Cortex of kidney (tissue), 1 donor: ENCODE data around the gene CBFA2T3.

Experiments
- DNase-seq: peaks from one replicate; lab custom pipeline; 2025; lab: John Stamatoyannopoulos, UW

CBFA2T3 gene

DNA sequence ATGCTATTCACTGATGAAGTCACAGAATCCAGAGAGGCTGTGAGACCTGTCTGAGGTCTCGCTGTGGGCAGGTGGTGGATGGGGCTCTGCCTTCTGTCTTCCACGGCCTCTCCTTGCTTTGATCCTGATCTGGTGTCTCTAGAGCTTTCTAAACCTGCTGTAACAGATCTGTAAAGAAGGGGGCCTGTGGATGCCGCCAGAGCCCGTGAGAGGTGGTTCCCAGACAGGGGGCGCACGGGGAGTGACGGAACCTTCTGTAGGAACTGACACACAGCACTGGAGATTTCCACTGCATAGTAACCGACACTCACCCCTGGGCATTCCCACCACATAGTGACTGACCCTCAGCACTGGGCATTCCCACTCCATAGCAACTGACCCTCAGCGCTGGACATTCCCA lies 16.0 kb downstream of the CBFA2T3 start:
- DNase-seq: no peak

GRCh38 chr16:88960516-88960915 lies 16.5 kb downstream of the CBFA2T3 start:
- DNase-seq: no peak

DNA sequence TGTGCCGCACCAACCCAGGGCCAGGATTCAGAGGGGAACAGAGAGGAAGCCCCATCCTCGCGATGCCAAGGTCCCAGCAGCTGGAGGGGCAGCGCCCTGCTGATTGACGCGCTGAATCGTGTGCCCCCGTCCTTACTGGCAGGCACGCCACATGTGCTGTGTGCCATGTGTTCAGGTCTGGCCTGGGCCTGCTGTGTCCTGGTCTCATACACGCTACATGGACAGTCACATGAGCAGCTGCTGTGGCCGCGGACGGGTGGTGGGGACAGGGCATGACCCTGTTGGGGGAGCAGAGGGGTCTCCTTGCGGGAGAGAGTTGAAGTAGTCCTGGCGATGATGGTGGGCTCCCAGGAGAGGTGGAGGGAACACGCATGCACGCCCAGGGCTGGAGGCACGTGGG lies 18.0 kb downstream of the CBFA2T3 start:
- DNase-seq: no peak

DNA sequence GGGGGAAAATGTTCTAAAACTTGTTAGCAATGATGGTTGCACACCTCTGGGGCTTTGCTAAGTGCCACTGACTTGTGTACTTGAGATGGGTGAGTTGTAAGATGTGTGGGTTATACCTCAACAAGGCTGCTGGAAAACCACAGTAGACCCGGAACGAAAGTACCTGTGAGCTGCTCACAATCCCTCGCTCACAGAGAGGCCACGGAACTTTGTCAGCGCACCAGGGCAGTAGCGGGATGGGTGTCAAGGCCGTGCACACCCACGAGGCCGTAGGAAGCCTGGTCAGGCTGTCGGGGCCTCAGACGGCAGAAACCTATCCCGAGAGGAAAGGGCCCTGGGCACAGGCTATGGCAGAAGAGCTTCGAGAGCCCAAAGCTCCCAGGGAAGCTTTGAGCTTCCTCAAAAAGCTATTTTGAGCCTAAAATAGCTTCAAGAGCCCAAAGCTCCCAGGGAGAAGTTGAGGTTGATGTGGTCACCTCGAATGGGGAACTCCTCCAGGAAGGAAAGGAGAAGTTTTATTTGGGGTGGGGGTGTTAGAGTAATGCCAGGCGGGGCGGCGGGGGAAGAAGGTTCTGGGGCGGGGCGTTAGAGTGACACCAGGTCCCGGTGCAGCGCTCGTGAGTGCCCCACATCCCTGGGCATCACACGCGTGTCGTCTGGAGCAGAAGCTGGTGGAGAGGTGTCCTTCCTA lies 19.0 kb downstream of the CBFA2T3 start:
- no peak for DNase-seq

DNA sequence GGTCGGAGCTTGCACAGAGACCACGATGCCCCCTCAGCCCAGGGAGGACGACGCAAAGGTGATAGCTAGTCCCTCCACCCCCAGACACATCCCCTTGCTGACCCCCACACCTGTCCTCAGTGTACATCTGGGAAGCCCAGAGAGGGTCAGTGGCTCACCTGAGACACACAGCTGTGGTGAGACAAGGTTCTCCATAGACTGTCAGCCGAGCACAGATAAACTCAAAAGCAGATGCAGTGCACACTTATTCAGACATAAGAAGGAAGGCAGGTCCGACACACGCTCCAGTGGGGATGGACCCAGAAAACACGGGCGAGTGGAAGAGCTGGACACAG lies 19.6 kb downstream of the CBFA2T3 start:
- no peak for DNase-seq

GRCh38 chr16:88956546-88957432 lies 20.2 kb downstream of the CBFA2T3 start:
- no peak for DNase-seq

- no peak for DNase-seq
Measured at GRCh38 chr16:88955906-88956305, 21.1 kb downstream of the CBFA2T3 start.

DNA sequence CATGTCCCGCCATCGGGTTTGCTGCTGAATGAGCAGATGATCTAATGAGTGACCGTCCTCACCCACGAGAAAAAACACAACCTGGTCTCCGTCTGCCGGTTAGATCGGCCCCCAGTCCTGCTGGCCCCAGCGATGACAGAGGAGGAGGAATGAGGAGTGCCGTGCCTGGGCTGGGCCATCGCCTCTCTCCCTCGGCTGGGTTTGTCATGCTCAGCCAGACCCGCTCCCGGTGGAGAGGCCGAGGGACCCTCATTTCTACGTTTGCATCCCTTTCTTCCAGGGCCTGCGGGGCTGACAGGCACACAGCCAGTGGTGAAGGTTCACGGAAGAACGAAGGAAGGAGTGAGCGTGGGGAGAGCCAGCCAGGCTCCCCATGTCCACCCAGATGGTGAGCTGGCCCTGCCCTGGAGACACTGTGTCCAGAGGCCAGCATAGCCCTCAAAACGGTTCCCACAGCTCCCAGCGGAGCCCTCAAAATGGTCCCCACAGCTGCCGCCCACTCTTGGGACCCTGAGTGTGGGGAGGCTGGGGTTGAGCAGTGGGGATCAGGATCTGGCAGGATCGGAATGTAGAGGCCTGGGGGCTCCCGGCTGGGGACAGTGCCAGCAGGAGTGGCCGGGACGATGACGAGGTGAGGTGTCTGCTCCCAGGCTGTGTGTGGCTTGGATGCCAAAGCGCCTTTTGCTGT lies 23.9 kb downstream of the CBFA2T3 start:
- DNase-seq: no peak

DNA sequence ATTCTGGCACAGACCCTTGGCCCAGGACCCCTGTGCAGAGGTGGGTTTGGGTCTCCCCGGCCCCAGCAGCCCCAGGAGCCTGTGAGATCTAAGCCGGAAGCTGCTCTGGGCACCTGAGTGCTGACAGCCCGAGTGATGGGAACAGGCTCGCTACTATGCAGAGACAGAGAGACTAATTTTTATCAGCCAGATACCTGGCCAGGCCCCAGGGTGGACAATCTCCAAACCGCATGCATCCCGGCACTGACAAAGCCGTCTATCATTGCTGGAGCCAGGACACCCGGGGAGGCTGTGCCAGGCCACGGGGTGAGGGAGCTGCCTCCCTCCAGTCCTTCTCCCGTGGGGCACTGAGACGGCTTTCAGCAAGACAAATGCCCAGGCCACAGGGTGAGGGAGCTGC lies 25.0 kb downstream of the CBFA2T3 start:
- DNase-seq: no peak

DNA sequence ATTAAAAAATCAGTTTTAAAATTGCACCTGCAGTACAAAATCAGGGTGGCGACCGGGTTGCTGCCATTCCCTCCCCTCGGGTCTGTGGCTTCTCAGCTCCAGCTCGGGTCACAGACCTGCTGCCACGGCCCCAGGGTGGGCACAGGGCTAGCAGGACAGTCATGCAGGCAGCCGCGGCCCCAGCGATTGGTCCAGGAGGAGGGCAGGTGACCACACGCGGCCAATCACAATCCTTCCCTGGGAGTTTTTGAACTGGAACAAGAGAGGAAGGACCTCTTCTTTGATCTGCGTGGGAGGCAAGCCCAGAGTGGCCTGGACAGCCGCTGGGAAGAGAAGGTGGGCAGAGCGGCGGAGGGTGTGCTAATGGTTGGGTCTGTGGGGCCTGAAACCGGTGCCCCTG lies 25.5 kb downstream of the CBFA2T3 start:
- no peak for DNase-seq

- no peak for DNase-seq
Measured at GRCh38 chr16:88948781-88949490, 28.1 kb downstream of the CBFA2T3 start.

- DNase-seq: no peak
Measured at GRCh38 chr16:88945473-88945872, 31.5 kb downstream of the CBFA2T3 start.

GRCh38 chr16:88943741-88944140 lies 33.3 kb downstream of the CBFA2T3 start:
- no peak for DNase-seq

DNA sequence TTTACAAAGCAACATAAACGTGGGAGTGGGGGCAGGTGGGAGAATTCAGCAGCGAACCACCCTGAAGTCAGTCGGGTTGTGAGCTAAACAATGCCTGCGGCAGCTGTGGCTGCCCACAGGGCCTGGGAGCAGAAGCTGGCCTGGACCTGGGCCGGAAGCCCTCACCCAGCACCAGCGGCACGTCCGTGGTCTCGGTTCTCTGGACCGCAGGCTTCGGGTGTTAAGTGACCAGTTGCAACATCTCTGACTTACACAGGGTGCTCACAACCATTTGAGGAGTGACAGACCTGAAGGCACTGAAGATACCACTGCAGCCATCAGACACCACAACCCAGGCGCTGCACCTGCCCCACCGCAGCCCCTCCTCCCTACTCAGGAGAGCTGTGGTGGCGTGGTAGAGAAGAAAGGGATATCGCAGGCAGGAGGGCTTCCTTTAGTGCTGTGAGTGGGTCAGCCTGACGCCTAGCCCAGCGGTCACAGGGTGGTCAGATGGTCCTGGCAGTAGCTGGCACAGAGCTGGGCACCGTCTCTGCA lies 33.8 kb downstream of the CBFA2T3 start:
- DNase-seq: no peak

GRCh38 chr16:88941913-88942909 lies 34.8 kb downstream of the CBFA2T3 start:
- no peak for DNase-seq

GRCh38 chr16:88940862-88941817 lies 35.9 kb downstream of the CBFA2T3 start:
- DNase-seq: no peak

DNA sequence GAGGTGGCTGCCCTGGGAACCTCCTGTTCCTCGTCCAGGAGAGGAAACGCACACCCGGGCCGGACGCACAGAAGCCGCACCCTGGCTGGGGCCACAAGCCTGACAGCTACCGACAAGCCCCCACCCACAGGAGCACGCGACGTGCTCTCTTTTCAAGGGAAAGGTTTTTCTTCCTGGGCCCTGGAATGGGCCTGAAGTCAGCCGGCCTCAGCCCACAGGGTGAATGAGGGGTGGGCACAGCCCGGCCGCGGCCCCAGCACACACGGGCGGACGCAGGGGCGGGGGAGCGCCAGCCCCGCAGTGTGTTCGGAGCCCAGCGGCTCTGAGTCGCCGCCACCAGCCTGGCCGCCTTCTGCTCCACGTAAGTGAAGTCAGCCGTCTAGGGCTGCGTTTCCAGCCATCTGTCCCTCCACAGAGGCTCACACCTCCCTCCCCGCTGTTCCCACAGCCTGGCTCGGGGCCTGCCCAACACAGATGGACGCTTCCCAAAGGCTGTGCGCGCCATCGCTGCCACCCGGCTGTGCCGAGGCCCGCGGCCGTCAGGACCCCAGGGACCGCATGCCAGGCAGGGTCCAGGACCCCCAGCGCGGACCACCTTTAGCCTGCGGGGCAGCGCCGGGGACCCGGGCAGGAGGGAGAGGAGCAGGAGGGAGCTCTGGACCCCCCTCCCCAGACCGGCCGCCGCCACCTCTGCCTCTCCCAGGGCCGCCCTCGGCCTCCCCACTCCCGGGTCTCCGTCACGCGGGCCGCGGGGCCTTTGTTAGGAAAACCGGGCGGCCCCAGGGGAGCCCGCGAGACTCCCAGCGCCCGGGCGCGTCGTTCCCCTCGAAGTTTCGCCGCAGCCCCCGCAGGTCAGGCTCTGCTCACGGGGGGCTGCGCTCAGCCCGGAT lies 36.8 kb downstream of the CBFA2T3 start:
- DNase-seq: no peak

DNA sequence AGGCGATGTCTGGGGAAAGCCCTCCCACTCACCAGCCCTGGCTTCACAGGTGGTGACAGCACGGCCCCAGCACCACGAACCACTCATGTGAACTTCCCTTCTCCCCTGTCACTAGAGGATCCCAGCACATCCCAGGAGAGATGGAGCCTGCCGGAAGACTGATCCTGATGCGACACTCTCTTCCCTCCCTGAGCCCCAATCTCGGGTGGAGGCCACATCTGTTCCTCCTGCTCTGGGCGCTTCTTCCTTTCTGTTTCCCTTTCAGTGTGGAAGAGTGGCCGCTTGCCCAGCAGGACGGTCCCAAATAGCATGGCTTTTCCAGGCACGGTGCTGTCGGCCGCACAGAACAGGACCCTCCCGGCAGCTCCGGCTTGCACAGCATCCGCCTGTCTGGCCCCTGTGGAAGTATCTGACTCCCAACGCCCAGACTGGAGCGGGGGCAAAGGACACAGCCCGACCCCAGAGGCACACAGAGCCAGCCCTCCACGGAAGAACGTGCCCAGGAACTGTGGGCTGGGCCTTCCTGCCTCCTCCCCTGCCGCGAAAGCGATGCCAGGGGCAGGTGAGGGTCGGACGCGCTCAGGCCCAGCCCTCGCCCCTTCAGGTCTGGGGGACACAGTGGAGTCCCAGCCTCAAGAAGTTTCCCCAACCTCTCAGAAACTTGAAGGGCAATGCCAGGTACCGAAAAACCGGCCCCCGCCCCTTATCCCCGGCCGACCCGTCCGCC lies 37.6 kb downstream of the CBFA2T3 start:
- no peak for DNase-seq
